Body of pancreas (tissue), 4 donors: ENCODE measurements around the gene GGT6. TPM values are rescaled to one million over a fixed set of nuclear protein-coding genes. Genes with fewer than 3 reads are reported as not detected.
A peak's percentile ranks its signal among the peaks of the same experiment; 100 is the strongest.

Source experiments
- ATAC-seq: fragments of 150-250 bp; one replicate; pipeline ENCODE4 v1.9.1; 2016
- DNase-seq, 4 donors: peaks; one replicate each; pipeline ENCODE4 v3.0.0-alpha.2; 2019
- H3K27ac ChIP-seq, 4 donors: fragments of 200-600 bp; sonication (generic); 1 replicate in 3 of 4; 2 replicates in 1 of 4; pipeline versions ENCODE4 v1.5.1 to v1.6.1; 2016 to 2019; ENCODE audit warnings: mild to moderate bottlenecking in 1 of 4, mixed read lengths in 1 of 4, moderate library complexity in 1 of 4
- H3K27me3 ChIP-seq, 2 donors: fragments of 200-600 bp; sonication (generic); one replicate each; pipeline ENCODE4 v1.6.0; 2016; ENCODE audit warnings: mild to moderate bottlenecking in 1 of 2
- H3K36me3 ChIP-seq, 2 donors: fragments of 200-600 bp; sonication (generic); replicated peaks in 1 of 2; 2 replicates each; pipeline ENCODE4 v1.5.1; 2016; ENCODE audit warnings: low read depth in 2 of 2; ENCODE audit not compliant: insufficient read depth in 1 of 2
- H3K4me1 ChIP-seq: fragments of 200-600 bp; sonication (generic); one replicate; pipeline ENCODE4 v1.6.0; 2016
- H3K4me3 ChIP-seq, 2 donors: fragments of 200-600 bp; sonication (generic); 1 replicate in 1 of 2; 2 replicates in 1 of 2; pipeline ENCODE4 v1.5.1; 2016 to 2019
- H3K9me3 ChIP-seq, 3 donors: fragments of 200-600 bp; sonication (generic); 1 replicate in 2 of 3; 2 replicates in 1 of 3; pipeline ENCODE4 v1.5.1; 2016
- POLR2A ChIP-seq, 3 donors: fragments of 450-650 bp; IDR thresholded peaks; one replicate each; pipeline ENCODE4 v1.6.1; 2016; ENCODE audit warnings: antibody characterized with exemption in 3 of 3, mild to moderate bottlenecking in 2 of 3
- WGBS, 2 donors: methylation state at CpG; one replicate each; pipeline ENCODE4 v1.1.5; 2017; 5-methylcytosine and 5-hydroxymethylcytosine counted together
- intact Hi-C: fragments of 100-400 bp; cut with DNase I; formaldehyde crosslinking; loops from one replicate; pipeline ENCODE4 v1.15.1; 2023
- total RNA-seq, 2 donors: library from RNA; depleted of rRNA; stranded (reverse); fragments of >200 nt; gene quantifications; one replicate each; pipeline ENCODE4 v1.1.0, GENCODE V29; 2016
- TF ChIP-seq, protein P1 (sequence below), 7 experiments: fragments of 450-650 bp in 4 of 7; fragments of 200-600 bp in 3 of 7; sonication (generic) in 3 of 7; IDR thresholded peaks; one replicate each; pipeline ENCODE4 v1.5.1; 2016 to 2019; ENCODE audit warnings: antibody characterized with exemption in 7 of 7

Gene GGT6
- total RNA-seq, 2 donors from 2014 or later = 29.3 to 85.7 TPM

DNA sequence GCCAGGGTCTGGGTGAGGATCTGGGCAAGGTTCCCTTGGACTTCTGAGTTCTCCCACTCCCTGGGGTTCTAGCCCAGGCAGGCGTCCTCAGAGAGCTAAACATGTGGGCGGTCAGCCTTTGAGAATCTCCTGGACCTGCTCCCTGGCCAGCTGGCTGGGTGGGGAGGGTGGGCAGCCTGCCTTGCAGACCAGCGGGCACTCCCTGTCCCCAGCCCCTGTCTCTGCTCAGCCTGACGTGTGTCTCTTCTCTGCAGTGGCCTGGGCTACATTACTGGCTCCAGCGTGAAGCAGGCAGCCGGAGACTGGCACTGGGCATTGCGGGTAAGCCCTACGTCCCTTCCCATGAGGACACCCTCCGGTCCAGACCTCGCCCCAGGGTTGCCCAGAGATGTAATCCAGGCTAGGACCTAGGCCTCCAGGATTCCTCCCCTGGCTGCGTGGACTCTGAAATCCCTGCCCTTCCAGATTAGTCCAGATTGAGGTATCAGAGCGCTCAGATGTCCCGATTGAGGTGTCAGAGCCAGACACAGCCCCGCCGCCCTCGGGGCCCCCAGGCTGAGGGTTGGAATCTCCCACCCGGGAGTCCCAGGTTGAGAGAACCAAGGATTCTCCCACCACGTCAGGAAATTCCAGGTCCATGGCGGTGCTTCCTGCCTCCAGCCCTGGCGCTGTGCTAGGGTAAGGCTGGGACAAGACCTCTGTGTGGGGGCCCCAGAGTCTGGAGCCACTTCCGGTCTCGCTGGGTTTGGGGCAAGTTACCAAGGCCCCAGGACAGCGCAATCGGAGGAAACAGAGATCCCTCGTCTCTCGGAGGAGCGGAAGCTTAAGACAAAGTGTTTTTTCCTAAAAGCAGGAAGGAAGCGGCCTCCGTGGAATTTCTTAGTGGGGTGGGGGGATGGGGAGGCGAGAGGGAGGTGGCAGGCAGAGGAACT, 29.3 kb downstream of the GGT6 start:
- Histone ChIP-seq H3K4me3 (no peak overlapping the region), H3K4me1 (no peaks in the 10 kb centered on the region), H3K27me3 (no peaks in the 10 kb centered on the region), H3K9me3 (no peaks in the 10 kb centered on the region), H3K27ac (peak overlapping the region in 2 of 4 donors; percentile 44 to 45), H3K36me3 (no peaks in the 10 kb centered on the region)
- intact Hi-C loops = no loop called here
- peak in 1 of 4 donors; percentile 20 for DNase-seq
- TF ChIP-seq, protein P1, sequence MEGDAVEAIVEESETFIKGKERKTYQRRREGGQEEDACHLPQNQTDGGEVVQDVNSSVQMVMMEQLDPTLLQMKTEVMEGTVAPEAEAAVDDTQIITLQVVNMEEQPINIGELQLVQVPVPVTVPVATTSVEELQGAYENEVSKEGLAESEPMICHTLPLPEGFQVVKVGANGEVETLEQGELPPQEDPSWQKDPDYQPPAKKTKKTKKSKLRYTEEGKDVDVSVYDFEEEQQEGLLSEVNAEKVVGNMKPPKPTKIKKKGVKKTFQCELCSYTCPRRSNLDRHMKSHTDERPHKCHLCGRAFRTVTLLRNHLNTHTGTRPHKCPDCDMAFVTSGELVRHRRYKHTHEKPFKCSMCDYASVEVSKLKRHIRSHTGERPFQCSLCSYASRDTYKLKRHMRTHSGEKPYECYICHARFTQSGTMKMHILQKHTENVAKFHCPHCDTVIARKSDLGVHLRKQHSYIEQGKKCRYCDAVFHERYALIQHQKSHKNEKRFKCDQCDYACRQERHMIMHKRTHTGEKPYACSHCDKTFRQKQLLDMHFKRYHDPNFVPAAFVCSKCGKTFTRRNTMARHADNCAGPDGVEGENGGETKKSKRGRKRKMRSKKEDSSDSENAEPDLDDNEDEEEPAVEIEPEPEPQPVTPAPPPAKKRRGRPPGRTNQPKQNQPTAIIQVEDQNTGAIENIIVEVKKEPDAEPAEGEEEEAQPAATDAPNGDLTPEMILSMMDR (IDR thresholded peaks at IDR 0.05) = no peak
- no peak for TF ChIP-seq POLR2A (IDR thresholded peaks at IDR 0.05)
- ATAC-seq = peak; percentile 15
- 72 to 77% methylated on average over 17 to 30 of the region's 30 CpGs for WGBS, 2 donors

DNA sequence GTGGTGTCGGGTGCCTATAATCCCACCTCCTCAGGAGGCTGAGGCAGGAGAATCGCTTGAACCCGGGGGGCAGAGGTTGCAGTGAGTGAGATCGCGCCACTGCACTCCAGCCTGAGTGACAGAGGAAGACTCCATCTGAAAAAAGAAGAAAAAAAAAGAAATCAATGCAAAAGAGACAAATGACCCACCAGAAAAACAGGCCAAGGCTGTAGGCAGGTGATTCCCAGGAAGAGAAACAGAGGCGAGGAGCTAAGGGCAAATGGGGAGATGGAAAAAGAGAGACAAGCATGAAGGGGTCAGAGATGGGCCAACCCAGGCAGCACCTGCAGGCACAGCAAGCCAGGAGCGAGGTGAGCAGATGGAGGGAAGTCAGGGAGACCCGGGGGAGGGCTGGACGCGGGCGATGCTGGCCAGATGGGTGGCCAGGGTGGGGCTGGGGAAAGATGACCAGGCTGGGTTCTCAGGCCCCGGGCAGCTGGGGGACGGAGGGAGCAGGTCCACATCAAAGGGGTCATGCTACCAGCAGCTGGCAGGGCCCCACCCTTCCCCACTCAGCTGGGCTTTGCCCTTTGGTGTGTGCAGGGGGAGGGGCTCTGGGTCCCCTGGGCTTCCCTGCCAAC, 30.7 kb downstream of the GGT6 start:
- DNase-seq = no peak

DNA sequence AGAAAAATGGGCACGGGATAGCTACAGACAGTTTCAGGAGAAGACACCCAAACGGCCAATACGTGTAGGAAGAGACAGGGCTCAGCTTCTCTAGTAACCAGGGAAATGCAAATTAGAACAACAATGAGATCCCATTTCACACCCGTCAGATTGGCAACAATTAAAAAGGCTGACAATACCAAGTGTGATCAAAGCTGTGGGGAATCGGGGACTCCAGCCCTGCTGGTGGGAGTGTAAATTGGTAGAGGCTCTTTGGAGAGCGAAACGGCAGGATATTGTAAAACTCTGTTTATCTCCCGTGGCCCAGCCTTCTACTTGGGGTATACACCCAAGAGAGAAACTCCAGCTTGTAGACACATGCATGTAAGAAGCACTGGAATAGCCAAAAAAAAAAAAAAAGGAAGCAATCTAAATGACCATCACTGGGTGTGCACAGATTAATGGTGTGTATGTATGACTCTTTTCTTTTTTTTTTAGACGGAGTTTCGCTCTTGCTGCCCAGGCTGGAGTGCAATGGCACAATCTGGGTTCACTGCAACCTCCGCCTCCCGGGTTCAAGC, 32.7 kb downstream of the GGT6 start:
- no peak for ATAC-seq
- Histone ChIP-seq H3K36me3 (no peaks in the 10 kb centered on the region), H3K27ac (no peak overlapping the region), H3K4me1 (peaks cover under 1% of the 10 kb centered on the region), H3K27me3 (no peaks in the 10 kb centered on the region), H3K9me3 (no peaks in the 10 kb centered on the region), H3K4me3 (no peak overlapping the region)
- no peak for TF ChIP-seq POLR2A (IDR thresholded peaks at IDR 0.05)
- TF ChIP-seq, protein P1 (IDR thresholded peaks at IDR 0.05) = no peak
- WGBS, 2 donors = 78 to 79% methylated on average over 12 of the region's 12 CpGs
- DNase-seq = no peak
- intact Hi-C loops = no loop called here

More for the DNA sequence above, 30.7 kb downstream of the GGT6 start:
- WGBS, 2 donors = 79 to 89% methylated on average over 12 to 13 of the region's 13 CpGs
- intact Hi-C loops = no loop called here
- TF ChIP-seq, protein P1 (IDR thresholded peaks at IDR 0.05) = no peak
- no peak for TF ChIP-seq POLR2A (IDR thresholded peaks at IDR 0.05)
- H3K4me1 ChIP-seq = no peaks in the 10 kb centered on the region
- ATAC-seq = no peak
- H3K27me3 ChIP-seq = no peaks in the 10 kb centered on the region
- H3K36me3 ChIP-seq = no peaks in the 10 kb centered on the region
- H3K9me3 ChIP-seq = no peaks in the 10 kb centered on the region
- peak overlapping the region in 1 of 4 donors; percentile 17 for H3K27ac ChIP-seq
- no peak overlapping the region for H3K4me3 ChIP-seq

DNA sequence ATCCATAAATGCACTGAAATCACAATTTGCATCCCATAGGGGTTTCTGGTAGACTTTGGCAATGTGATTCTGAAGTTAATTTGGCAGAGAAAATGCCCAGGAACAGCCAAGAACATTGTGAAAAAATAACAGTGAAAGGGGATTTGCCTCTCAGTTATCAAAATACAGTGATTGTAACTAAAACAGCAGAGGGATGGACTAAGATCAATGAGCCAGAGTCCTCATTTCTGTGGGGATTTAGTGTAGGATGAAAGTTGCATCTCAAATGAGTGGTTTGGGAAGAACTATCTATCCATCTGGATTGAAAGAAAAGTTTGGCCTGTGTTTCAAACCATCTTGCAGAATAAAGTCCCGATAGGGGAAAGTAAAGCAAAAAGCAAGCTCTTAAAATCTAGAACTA, 33.2 kb downstream of the GGT6 start:
- Histone ChIP-seq H3K9me3 (no peaks in the 10 kb centered on the region), H3K27me3 (no peaks in the 10 kb centered on the region), H3K4me3 (no peak overlapping the region), H3K36me3 (no peaks in the 10 kb centered on the region), H3K27ac (no peak overlapping the region), H3K4me1 (peaks cover 6% of the 10 kb centered on the region)
- no peak for ATAC-seq
- 72 to 73% methylated on average over 1 of the region's 1 CpG for WGBS, 2 donors
- no peak for DNase-seq
- intact Hi-C loops = no loop called here
- TF ChIP-seq POLR2A (IDR thresholded peaks at IDR 0.05) = no peak
- TF ChIP-seq, protein P1 (IDR thresholded peaks at IDR 0.05) = no peak
